Activated naive CD4-positive, alpha-beta T cell treated with anti-CD3 and anti-CD28 coated beads, Interleukin-2, amount 50 U/mL, for 72 hours (primary cell): ENCODE measurements around the gene AVPR2. TPM values are rescaled to one million over a fixed set of nuclear protein-coding genes. Genes with fewer than 3 reads are reported as not detected.

Experiments used
- total RNA-seq, 2 donors: library from RNA; stranded (reverse); gene quantifications; one replicate each; pipeline ENCODE4 v1.2.3, GENCODE V29; 2022

AVPR2 gene
- total RNA-seq, 2 donors from 2014 or later: not detected

Other genes starting within 250 kb of the AVPR2 start
- 1 to 10 TPM; 1.0 to 2.9 TPM for gene PNCK, start 230.9 kb upstream of the AVPR2 start, total RNA-seq
- gene SLC6A8, start 216.7 kb upstream of the AVPR2 start, total RNA-seq: 1 to 10 TPM in 1 of 2 donors, under 1 TPM in 1; 0.16 to 2.2 TPM
- gene BCAP31, start 180.3 kb upstream of the AVPR2 start, total RNA-seq: 10 to 100 TPM; 67.4 to 92.7 TPM
- gene ABCD1, start 179.8 kb upstream of the AVPR2 start, total RNA-seq: 1 to 10 TPM; 5.6 to 6.7 TPM
- gene PLXNB3, start 140.4 kb upstream of the AVPR2 start, total RNA-seq: 1 to 10 TPM; 1.5 to 3.2 TPM
- gene SRPK3, start 123.6 kb upstream of the AVPR2 start, total RNA-seq: not detected
- 10 to 100 TPM; 60.8 to 81.7 TPM for gene IDH3G, start 110.3 kb upstream of the AVPR2 start, total RNA-seq
- gene SSR4, start 110.0 kb upstream of the AVPR2 start, total RNA-seq: 100 to 1,000 TPM; 142 to 156 TPM
- 1 to 10 TPM; 1.2 to 2.5 TPM for gene PDZD4, start 74.1 kb upstream of the AVPR2 start, total RNA-seq
- gene L1CAM, start 18.5 kb upstream of the AVPR2 start, total RNA-seq: 1 to 10 TPM; 1.1 to 1.8 TPM
- gene ARHGAP4, start 21.6 kb downstream of the AVPR2 start, total RNA-seq: 100 to 1,000 TPM in 1 of 2 donors, 10 to 100 TPM in 1; 90.0 to 138 TPM
- 100 to 1,000 TPM in 1 of 2 donors, 10 to 100 TPM in 1; 97.9 to 129 TPM for gene NAA10, start 30.4 kb downstream of the AVPR2 start, total RNA-seq
- gene RENBP, start 40.0 kb downstream of the AVPR2 start, total RNA-seq: 10 to 100 TPM; 14.8 to 16.1 TPM
- gene HCFC1, start 67.1 kb downstream of the AVPR2 start, total RNA-seq: 100 to 1,000 TPM in 1 of 2 donors, 10 to 100 TPM in 1; 95.9 to 102 TPM
- 1 to 10 TPM; 5.1 to 6.4 TPM for gene TMEM187, start 68.1 kb downstream of the AVPR2 start, total RNA-seq
- 100 to 1,000 TPM; 104 to 123 TPM for gene IRAK1, start 115.2 kb downstream of the AVPR2 start, total RNA-seq
- gene MECP2, start 193.0 kb downstream of the AVPR2 start, total RNA-seq: 10 to 100 TPM; 61.0 to 84.9 TPM
- gene OPN1LW, start 239.6 kb downstream of the AVPR2 start, total RNA-seq: not detected